HG03354 (cell line): ENCODE data around the gene SCGB1C1.
"Not testable (repeated sequence)": the region's sequence is repeated elsewhere in the genome, so short reads cannot be mapped to it uniquely, and the experiment has no call there.

Experiments used
- ATAC-seq: cut with Tn5 transposase; IDR thresholded peaks from one replicate; pipeline ENCODE4 v1.9.1; 2021; ENCODE audit warnings: mild to moderate bottlenecking; ENCODE audit not compliant: unreplicated experiment, poor library complexity, severe bottlenecking

SCGB1C1 gene

GRCh38 chr11:236774-237767, 44.2 kb downstream of the SCGB1C1 start, which contains the start of gene PSMD13:
PSMD13 (plus strand) TSS chr11:236976; CDS start chr11:237050, 74 bp downstream.
- peak; percentile 84 for ATAC-seq

DNA sequence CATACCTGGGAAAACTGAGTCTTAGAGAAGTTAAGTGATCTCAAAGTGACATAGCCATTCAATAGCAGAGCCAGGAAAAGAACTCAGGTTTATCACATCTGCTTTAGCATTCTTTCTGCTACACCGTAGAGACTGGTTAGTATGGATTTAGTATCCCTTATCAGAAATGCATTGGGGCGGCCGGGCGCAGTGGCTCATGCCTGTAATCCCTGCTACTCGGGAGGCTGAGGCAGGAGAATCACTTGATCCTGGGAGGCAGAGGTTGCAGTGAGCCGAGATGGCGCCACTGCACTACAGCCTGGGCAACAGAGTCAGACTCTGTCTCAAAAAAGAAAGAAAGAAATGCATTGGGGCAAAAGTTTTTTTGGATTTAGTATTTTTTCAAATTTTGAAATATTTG, 45.5 kb downstream of the SCGB1C1 start:
- ATAC-seq = not testable (repeated sequence)

GRCh38 chr11:240315-240714, 47.4 kb downstream of the SCGB1C1 start:
- no peak for ATAC-seq

DNA sequence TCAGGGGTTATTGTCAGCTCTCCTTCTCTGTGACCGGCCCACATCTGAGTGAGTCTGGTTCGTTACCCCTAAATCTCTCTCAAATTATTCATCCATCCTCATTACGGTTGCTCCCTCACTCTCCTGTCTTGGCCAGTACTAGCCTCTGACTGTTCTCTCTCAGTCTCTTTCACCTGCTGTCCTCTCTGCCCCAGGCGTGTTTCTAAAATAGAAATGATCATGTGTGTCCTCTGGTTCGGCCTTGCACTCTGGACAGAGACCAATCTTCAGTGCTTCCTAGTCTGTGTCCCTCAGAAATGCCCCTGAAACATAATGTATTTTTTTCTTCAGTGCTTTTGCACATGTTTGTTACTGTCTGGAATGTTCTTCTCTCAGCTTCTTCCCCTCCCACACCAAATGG, 48.8 kb downstream of the SCGB1C1 start:
- no peak for ATAC-seq
